ENCODE data around the gene PTPN2.

- TF ChIP-seq CTCF (IDR thresholded peaks at IDR 0.05) (no peak), POLR2A (IDR thresholded peaks at IDR 0.05) (no peak)
Measured at GRCh38 chr18:12884406-12885323, 628 bp upstream of the PTPN2 start.

Data from uterus (tissue), 2 donors.